Transverse colon (tissue), 4 donors: ENCODE results near the gene RYR3. TPM values are rescaled to one million over a fixed set of nuclear protein-coding genes. Genes with fewer than 3 reads are reported as not detected.

Source experiments
- DNase-seq: peaks from one replicate; pipeline ENCODE4 v3.0.0-alpha.2; 2019
- H3K27ac ChIP-seq, 4 donors: fragments of 200-600 bp; sonication (generic); 2 replicates each; pipeline ENCODE4 v1.5.1; 2016 to 2018; ENCODE audit warnings: inconsistent platforms in 4 of 4
- H3K27me3 ChIP-seq: fragments of 200-600 bp; sonication (generic); 2 replicates; pipeline ENCODE4 v1.5.1; 2017; ENCODE audit warnings: inconsistent platforms
- H3K36me3 ChIP-seq, 4 donors: fragments of 200-600 bp; sonication (generic); 2 replicates each; pipeline ENCODE4 v1.5.1; 2017 to 2019; ENCODE audit warnings: inconsistent platforms in 4 of 4
- H3K4me1 ChIP-seq, 4 donors: fragments of 200-600 bp; sonication (generic); 2 replicates each; pipeline ENCODE4 v1.5.1; 2017 to 2020; ENCODE audit warnings: inconsistent platforms in 4 of 4
- H3K4me3 ChIP-seq, 4 donors: fragments of 200-600 bp; sonication (generic); 1 replicate in 1 of 4; 2 replicates in 3 of 4; pipeline versions ENCODE4 v1.5.1 to v1.6.1; 2017 to 2019; ENCODE audit warnings: inconsistent platforms in 4 of 4
- H3K9me3 ChIP-seq, 2 donors: fragments of 200-600 bp; sonication (generic); 2 replicates each; pipeline ENCODE4 v1.5.1; 2017 to 2019; ENCODE audit warnings: inconsistent platforms in 2 of 2
- EP300 ChIP-seq: sonication (generic); formaldehyde crosslinking; IDR thresholded peaks from one replicate; pipeline ENCODE4 v1.6.1; 2017; ENCODE audit warnings: antibody characterized with exemption, low read depth
- POLR2A ChIP-seq: fragments of 450-650 bp; IDR thresholded peaks from one replicate; pipeline ENCODE4 v1.6.1; 2016; ENCODE audit warnings: antibody characterized with exemption, mild to moderate bottlenecking, moderate library complexity
- POLR2AphosphoS5 ChIP-seq, 3 donors: sonication (generic); formaldehyde crosslinking; IDR thresholded peaks; one replicate each; pipeline ENCODE4 v1.6.1; 2016; ENCODE audit warnings: antibody characterized with exemption in 3 of 3
- WGBS, 2 donors: methylation state at CpG; one replicate each; pipeline ENCODE4 v1.1.5; 2018; ENCODE audit warnings: low coverage in 1 of 2; 5-methylcytosine and 5-hydroxymethylcytosine counted together
- in situ Hi-C, 4 donors: fragments of 200-750 bp; cut with MboI; loops; one replicate each; pipeline versions ENCODE4 v1.15.0 to v1.15.1; 2017; ENCODE audit warnings: low sequenced_read_pairs in 3 of 4, low pct_ligation_motif_present in 1 of 4, low pct_unique_long_range_greater_than_20kb in 1 of 4
- intact Hi-C: fragments of 100-400 bp; cut with DNase I; formaldehyde crosslinking; loops from one replicate; pipeline ENCODE4 v1.15.1; 2023; ENCODE audit warnings: low total_unique reads
- total RNA-seq, 4 donors: library from RNA; depleted of rRNA; stranded (reverse); fragments of >200 nt; gene quantifications; one replicate each; pipeline ENCODE4 v1.1.0, GENCODE V29; 2016
- TF ChIP-seq, protein P1 (sequence below), 5 experiments: fragments of 200-600 bp in 3 of 5; fragments of 450-650 bp in 2 of 5; sonication (generic) in 3 of 5; IDR thresholded peaks; 1 replicate in 2 of 5; 2 replicates in 3 of 5; pipeline ENCODE4 v1.5.1; 2016 to 2017; ENCODE audit warnings: antibody characterized with exemption in 5 of 5, inconsistent platforms in 3 of 5, mild to moderate bottlenecking in 2 of 5, moderate library complexity in 1 of 5

The RYR3 gene
- total RNA-seq, 4 donors from 2014 or later = 0.96 to 9.7 (median 5.4) TPM

DNA sequence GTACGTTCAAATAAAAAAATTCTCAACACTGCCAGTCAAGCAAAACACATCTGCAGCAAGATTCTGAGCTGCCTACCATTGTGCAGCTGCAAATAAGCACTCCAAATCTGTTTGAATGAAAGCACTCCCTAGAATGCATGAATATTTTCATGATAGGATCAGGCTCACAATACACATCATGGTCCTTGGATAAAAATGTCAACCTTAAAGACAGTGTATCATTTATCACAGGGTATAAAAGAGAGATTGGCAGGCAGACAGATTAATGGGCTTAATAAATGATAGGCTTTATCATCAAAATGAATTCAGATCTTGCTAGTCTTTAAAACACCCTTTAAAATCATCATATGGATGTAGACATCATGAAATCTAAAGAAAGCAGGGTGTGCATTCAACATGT is 9.2 kb downstream of the RYR3 start:
- TF ChIP-seq EP300 (no peak), POLR2A (no peak), POLR2AphosphoS5 (IDR thresholded peaks at IDR 0.05) (no peak)
- TF ChIP-seq, protein P1, sequence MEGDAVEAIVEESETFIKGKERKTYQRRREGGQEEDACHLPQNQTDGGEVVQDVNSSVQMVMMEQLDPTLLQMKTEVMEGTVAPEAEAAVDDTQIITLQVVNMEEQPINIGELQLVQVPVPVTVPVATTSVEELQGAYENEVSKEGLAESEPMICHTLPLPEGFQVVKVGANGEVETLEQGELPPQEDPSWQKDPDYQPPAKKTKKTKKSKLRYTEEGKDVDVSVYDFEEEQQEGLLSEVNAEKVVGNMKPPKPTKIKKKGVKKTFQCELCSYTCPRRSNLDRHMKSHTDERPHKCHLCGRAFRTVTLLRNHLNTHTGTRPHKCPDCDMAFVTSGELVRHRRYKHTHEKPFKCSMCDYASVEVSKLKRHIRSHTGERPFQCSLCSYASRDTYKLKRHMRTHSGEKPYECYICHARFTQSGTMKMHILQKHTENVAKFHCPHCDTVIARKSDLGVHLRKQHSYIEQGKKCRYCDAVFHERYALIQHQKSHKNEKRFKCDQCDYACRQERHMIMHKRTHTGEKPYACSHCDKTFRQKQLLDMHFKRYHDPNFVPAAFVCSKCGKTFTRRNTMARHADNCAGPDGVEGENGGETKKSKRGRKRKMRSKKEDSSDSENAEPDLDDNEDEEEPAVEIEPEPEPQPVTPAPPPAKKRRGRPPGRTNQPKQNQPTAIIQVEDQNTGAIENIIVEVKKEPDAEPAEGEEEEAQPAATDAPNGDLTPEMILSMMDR (IDR thresholded peaks at IDR 0.05) = no peak
- WGBS, 2 donors = 64 to 71% methylated on average over 1 of the region's 1 CpG
- no peak for DNase-seq
- H3K9me3 ChIP-seq = no peaks in the 10 kb centered on the region
- no peak overlapping the region for H3K27ac ChIP-seq
- in situ Hi-C loops (no loop called here), intact Hi-C loops (no loop called here)
- H3K27me3 ChIP-seq = no peaks in the 10 kb centered on the region
- no peaks in the 10 kb centered on the region for H3K36me3 ChIP-seq
- H3K4me3 ChIP-seq = no peak overlapping the region
- no peaks in the 10 kb centered on the region for H3K4me1 ChIP-seq

DNA sequence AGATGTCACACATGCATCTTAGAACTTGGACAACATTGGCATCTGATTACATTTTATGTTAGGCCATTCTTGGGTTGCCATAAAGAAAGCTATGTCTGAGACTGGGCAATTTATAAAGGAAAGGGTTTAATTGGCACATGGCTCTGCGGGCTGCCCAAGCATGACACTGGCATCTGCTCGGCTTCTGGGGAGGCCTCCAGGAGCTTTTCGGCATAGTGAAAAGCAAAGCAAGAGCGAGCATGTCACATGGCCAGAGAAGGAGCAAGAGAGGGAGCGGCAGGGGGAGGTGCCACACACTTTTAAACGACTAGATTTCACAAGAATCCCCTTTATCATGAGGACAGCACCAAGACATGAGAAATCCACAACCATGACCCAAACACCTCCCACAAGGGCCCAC is 11.3 kb downstream of the RYR3 start:
- in situ Hi-C loops = no loop called here
- intact Hi-C loops = no loop called here
- no peaks in the 10 kb centered on the region for H3K27me3 ChIP-seq
- no peak overlapping the region for H3K27ac ChIP-seq
- no peaks in the 10 kb centered on the region for H3K36me3 ChIP-seq
- H3K9me3 ChIP-seq = no peaks in the 10 kb centered on the region
- no peak for DNase-seq
- H3K4me1 ChIP-seq = no peaks in the 10 kb centered on the region
- TF ChIP-seq POLR2A (no peak), POLR2AphosphoS5 (IDR thresholded peaks at IDR 0.05) (no peak), EP300 (no peak)
- TF ChIP-seq, protein P1 (IDR thresholded peaks at IDR 0.05) = no peak
- 33 to 82% methylated on average over 1 to 6 of the region's 6 CpGs for WGBS, 2 donors
- H3K4me3 ChIP-seq = no peak overlapping the region

DNA sequence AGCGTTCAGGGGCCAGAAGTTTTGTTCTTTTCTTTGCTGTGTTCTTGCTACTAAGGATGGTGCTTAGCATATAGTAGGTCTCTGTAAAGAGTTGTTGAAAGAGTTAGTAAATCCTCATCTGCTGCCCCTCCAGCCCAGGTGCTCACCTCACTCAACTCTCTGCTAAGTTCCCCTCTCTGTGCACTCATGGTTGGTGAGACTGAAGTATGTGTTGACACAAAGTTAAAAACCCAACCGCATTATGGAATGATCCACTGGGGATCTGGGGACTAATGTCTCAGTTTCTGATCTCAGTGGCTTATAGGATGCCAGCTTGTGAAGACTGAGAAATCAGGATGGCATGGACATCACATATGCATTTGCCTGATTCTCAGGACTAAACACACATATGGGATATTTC is 13.8 kb downstream of the RYR3 start:
- H3K36me3 ChIP-seq = no peaks in the 10 kb centered on the region
- no peak for DNase-seq
- no peaks in the 10 kb centered on the region for H3K9me3 ChIP-seq
- 60 to 80% methylated on average over 1 to 2 of the region's 2 CpGs for WGBS, 2 donors
- in situ Hi-C loops = no loop called here
- TF ChIP-seq EP300 = no peak
- TF ChIP-seq, protein P1 (IDR thresholded peaks at IDR 0.05) = no peak
- H3K4me1 ChIP-seq = no peaks in the 10 kb centered on the region
- H3K27me3 ChIP-seq = no peaks in the 10 kb centered on the region
- intact Hi-C loops = no loop called here
- no peak overlapping the region for H3K27ac ChIP-seq
- no peak overlapping the region for H3K4me3 ChIP-seq

DNA sequence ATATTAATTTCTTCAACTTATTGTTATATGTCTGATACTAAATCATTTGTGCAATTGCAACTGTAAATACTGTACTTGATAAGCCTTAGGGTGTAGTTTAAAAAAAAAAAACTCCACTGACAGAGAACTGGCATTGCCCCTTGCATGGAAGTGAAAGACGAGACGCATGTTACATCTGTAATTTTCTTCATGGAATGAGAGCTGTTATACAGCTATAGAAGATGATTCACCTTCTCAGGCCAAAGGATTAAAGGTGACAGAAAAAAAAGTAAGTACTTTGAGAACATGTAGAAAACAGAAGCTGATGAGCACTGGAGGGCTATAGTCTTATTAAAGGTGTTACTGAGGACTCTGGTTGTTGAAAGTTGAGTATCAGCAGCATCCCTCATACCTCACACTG is 16.1 kb downstream of the RYR3 start:
- in situ Hi-C loops = no loop called here
- TF ChIP-seq POLR2A (no peak), POLR2AphosphoS5 (IDR thresholded peaks at IDR 0.05) (no peak), EP300 (no peak)
- TF ChIP-seq, protein P1 (IDR thresholded peaks at IDR 0.05) = no peak
- no peaks in the 10 kb centered on the region for H3K9me3 ChIP-seq
- no peaks in the 10 kb centered on the region for H3K4me1 ChIP-seq
- 85 to 90% methylated on average over 2 of the region's 2 CpGs for WGBS, 2 donors
- no peaks in the 10 kb centered on the region for H3K27me3 ChIP-seq
- intact Hi-C loops = no loop called here
- no peaks in the 10 kb centered on the region for H3K36me3 ChIP-seq
- DNase-seq = no peak
- H3K27ac ChIP-seq = no peak overlapping the region
- no peak overlapping the region for H3K4me3 ChIP-seq
